WI38 (cell line): ENCODE results near the gene CDH2.

Experiments used
- H3K4me3 ChIP-seq: 2 replicates; pipeline ENCODE4 v1.5.1; 2011; ENCODE audit warnings: low read depth, mild to moderate bottlenecking, control low read depth, low read length
- TF ChIP-seq, protein P1 (sequence below): IDR thresholded peaks from 2 replicates; pipeline ENCODE4 v1.5.1; 2012; ENCODE audit warnings: low read depth, mild to moderate bottlenecking, control low read depth, low read length

CDH2 gene

DNA sequence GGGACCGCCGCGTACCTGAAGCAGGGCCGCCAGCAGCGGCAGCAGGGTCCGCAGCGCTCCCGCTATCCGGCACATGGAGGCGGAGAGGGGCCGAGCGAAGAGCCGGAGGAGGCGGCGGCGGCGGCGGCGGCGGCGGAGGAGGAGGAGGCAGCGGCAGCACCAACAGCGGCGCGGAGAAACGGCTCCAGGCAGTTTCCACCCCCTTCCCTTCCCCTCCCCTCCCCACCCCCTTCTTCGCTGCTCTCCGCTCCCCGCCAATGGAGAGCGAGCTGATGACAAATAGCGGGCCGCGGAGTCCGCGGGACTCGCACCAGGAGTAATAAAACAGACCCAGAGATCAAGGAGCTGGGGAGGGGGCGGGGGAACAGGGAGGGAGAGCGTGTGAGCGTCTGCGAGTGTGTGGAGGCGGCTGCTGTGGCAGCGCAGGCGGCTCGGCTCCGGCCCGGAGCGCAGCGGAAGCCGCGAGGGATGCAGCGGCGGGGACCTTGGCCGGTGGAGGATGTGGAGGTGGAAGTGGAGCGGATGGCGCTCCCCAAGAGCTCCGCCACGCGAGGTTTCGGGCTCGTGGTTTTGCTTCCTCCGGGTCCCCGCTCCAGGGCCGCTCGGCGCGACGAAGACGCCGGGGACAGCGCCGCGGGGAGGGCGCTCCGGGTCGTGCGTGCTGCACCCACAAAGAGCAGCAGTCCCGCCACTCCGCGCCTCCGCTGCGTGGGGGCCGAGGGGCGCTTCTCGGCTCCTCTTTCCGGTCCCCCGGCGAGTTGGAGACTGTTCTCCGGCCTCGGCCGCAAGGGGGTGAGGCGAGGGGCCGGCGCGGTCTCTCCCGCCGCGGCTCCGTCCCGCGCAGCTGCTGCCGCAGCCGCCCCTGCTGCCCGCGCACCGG is at the start of gene CDH2:
Gene CDH2 (minus strand): TSS at position 183 of the 880 bp plus-strand sequence. CDS start 108 bp downstream, at position 75.
- peak within 1 kb of the TSS; percentile 76 for H3K4me3 ChIP-seq
- TF ChIP-seq, protein P1, sequence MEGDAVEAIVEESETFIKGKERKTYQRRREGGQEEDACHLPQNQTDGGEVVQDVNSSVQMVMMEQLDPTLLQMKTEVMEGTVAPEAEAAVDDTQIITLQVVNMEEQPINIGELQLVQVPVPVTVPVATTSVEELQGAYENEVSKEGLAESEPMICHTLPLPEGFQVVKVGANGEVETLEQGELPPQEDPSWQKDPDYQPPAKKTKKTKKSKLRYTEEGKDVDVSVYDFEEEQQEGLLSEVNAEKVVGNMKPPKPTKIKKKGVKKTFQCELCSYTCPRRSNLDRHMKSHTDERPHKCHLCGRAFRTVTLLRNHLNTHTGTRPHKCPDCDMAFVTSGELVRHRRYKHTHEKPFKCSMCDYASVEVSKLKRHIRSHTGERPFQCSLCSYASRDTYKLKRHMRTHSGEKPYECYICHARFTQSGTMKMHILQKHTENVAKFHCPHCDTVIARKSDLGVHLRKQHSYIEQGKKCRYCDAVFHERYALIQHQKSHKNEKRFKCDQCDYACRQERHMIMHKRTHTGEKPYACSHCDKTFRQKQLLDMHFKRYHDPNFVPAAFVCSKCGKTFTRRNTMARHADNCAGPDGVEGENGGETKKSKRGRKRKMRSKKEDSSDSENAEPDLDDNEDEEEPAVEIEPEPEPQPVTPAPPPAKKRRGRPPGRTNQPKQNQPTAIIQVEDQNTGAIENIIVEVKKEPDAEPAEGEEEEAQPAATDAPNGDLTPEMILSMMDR = peak; percentile 17; the same call in 1 of the 2 replicates

DNA sequence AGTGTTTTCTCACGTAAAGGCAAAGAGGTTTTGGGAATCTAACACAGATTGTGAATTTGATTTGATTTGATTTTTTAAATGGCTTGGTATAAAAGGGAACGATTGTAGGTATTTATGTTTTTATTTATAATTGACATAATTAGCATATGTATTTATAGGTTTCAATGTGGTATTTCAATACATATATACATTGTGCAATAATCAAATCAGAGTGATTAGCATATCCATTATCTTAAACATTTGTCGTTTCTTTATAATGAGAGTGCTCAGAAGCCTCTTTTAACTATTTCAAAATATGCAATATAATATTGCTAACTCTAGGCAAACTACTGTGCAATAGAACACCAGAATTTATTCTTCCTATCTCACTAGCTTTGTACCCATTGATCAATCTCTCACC is 35.1 kb upstream of the CDH2 start:
- TF ChIP-seq, protein P1 = no peak
- H3K4me3 ChIP-seq = no peak overlapping the region

DNA sequence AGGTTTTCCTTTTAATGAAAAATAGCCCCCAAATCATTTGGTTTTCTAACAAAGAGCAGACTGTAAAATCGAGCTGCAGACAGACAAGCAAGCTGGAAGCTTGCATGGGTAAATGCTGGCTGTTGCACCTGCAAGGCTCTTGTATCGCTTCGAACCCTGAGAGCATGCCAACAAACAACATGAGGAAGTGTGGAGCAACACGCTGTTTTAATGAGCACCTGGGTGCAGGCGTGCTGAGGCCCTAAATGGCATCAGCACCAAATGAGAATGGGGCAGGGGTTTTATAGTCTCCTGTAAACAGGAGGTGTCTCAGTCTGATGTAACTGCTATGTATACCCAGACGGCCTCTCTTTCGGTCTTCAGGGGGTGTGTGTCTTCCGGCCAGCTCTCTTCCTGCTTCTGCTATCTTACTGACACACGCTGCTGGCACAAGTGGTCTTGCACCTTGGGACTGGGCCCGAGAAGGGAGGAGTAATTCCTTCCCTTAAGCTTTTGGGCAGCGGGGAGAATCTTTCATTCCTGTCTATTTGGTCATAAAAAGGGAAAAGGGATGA is 31.9 kb upstream of the CDH2 start:
- TF ChIP-seq, protein P1 = no peak
- H3K4me3 ChIP-seq = no peak overlapping the region

DNA sequence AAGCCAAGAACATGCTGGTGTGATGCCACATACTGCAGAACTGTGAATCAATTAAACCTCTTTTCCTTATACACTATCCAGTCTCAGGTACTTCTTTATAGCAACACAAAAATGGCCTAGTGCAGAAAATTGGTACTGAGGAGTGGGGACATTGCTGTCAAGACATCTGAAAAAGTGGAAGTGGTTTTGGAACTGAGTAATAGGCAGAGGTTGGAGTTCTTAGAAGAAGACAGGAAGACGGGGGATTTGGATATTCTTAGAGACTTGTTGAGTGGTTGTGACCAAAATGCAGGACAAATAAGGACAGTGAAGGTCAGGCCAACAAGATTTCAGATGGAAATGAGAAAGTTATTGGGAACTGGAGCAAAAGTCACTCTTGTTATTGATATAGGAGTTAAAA is 31.3 kb upstream of the CDH2 start:
- H3K4me3 ChIP-seq = no peak overlapping the region
- TF ChIP-seq, protein P1 = no peak

DNA sequence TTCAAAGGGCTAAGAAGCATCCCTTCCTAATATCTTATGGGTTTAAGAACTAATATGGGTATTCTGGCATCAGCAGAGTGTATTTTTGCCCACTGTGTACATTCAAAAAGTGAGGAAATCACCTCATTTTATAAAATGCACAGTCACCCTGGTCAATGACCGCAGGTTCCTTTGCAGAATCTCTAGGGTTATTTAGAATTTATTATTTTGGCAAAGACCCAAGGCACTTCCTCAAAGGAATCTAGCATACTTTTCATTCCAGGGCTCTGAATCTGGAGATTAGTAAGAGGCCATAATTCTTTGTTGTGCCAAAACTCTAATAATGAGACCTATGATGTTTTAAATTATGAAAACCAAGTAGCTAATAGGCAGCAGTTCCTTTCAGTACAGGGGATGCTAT is 27.2 kb upstream of the CDH2 start:
- TF ChIP-seq, protein P1 = no peak

DNA sequence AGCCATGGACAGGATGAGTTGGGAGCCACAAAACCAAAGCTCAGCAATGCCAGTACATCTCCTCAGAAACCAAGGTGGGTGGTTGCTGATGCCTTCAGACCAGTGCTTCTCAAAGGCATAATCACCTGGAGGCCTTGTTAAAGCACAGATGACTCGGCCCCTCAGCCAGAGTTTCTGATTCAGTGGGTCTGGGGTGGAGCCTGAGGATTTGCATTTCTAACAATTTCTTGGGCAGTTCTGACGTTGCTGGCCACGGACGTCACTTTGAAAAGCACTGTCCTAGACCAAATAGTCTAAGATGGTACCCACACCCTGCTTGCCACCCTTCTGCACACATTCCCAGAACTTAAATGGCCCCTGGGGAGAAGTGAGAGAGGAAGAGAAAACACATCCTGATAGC is 24.1 kb upstream of the CDH2 start:
- TF ChIP-seq, protein P1 = no peak

More for the DNA sequence above, 27.2 kb upstream of the CDH2 start:
- H3K4me3 ChIP-seq = no peak overlapping the region

DNA sequence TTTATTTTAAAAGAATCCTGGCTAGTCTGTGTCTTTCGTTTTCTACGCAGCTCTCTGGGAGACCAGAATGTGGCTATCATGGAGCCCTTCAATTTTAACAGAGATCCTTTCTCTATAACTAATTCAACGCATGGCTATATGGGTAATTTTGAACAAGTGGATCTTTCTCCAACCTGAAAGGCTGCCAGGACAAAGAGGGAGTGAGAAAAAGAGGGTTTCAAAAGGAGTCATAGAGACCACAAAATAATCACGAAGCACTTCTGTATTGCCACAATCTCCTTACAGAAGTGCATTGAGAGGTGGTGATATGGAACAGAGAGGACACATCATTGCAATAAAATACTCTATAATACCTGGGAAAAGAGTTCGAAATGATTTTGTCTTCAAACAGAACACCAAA is 21.7 kb upstream of the CDH2 start:
- TF ChIP-seq, protein P1 = no peak

More for the DNA sequence above, 24.1 kb upstream of the CDH2 start:
- no peak overlapping the region for H3K4me3 ChIP-seq

More for the DNA sequence above, 21.7 kb upstream of the CDH2 start:
- H3K4me3 ChIP-seq = no peak overlapping the region
